ENCODE measurements around the gene CTDP1.
"Not testable (repeated sequence)": the region's sequence is repeated elsewhere in the genome, so short reads cannot be mapped to it uniquely, and the experiment has no call there.

The CTDP1 gene

DNA sequence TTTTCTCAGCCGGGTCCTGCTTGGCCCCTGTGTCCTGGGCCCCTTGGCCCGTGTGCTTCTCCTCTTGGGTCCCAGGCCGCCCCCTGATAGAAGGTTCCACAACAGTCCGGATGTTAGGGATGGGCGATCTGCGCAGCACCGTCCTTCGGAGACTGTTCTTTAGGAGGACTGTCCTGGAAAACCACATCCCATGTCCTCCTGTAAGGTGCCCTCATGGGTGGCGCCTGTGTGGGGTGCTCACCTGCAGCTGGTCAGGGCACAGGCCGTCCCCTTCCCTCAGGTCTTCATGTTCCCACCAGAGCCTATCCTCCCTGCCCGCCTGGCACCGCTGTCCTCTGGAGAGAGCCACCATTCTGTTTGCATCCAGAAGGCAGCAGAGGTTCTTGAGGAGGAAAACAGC, 50.0 kb downstream of the CTDP1 start:
- DNase-seq: no peak

DNA sequence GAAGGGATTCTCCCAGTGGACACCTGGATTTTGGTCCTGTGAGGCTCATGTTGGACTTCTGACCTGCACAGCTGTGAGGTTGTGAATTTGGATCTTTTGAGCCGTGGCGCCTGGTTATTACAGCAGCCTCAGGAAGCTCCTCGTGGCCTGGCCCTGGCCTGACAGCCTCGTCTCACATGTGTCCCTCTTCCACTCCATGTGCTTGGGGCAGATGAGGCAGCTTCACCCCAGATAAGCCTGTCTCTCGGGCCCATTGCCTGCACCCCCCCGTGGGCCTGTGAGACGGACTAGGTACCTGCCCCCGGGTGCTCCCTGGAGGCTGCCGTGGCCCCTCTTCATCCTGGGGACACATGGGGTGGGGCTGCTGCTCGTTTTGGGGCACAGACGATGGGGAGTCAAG, 51.2 kb downstream of the CTDP1 start:
- DNase-seq: no peak

DNA sequence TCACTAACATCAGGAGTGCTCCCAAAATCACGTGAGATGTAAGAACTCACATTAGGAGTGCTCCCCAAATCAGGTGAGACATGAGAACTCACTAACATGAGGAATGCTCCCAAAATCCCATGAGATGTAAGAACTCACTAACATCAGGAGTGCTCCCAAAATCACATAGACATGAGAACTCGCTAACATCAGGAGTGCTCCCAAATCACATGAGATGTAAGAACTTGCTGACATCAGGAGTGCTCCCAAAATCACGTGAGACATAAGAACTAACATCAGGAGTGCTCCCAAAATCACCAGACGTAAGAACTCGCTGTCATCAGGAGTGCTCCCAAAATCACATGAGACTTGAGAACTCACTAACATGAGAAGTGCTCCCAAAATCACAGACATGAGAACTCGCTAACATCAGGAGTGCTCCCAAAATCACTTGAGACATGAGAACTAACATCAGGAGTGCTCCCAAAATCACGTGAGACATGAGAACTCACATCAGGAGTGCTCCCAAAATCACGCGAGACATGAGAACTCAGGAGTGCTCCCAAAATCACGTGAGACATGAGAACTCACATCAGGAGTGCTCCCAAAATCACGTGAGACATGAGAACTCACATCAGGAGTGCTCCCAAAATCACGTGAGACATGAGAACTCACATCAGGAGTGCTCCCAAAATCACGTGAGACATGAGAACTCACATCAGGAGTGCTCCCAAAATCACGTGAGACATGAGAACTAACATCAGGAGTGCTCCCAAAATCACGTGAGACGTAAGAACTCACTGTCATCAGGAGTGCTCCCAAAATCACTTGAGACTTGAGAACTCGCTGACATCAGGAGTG, 52.5 kb downstream of the CTDP1 start:
- DNase-seq: not testable (repeated sequence)

DNA sequence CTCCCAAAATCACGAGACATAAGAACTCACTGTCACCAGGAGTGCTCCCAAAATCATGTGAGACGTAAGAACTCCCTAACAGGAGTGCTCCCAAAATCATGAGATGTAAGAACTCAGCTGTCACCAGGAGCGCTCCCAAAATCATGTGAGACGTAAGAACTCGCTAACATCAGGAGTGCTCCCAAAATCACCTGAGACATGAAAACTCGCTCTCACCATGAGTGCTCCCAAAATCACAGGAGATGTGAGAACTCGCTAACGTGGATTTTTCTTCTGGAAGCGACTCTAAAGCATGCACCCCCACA, 53.1 kb downstream of the CTDP1 start:
- DNase-seq: no peak

DNA sequence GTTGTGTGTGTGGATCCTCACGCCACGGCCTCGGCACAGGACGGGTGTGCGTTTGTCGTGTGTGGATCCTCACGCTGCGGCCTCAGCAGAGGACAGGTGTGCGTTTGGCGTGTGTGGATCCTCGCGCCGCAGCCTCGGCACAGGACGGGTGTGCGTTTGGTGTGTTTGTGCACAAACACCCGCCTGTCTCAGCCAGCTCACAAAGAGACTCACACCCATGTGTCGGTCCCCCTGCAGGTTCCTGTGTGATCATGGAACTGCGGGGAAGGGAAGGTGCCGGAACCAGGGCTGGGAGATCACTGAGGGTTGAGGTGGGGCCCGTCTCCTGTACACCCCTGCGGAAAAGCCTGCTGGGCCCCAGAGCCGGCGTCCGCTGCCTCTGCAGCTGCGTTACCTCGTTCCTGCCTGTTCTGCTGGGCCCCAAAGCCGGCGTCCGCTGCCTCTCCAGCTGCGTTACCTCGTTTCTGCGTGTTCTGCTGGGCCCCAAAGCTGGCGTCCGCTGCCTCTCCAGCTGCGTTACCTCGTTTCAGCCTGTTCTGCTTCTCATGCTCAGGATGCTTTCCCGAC, 53.6 kb downstream of the CTDP1 start:
- DNase-seq: no peak

DNA sequence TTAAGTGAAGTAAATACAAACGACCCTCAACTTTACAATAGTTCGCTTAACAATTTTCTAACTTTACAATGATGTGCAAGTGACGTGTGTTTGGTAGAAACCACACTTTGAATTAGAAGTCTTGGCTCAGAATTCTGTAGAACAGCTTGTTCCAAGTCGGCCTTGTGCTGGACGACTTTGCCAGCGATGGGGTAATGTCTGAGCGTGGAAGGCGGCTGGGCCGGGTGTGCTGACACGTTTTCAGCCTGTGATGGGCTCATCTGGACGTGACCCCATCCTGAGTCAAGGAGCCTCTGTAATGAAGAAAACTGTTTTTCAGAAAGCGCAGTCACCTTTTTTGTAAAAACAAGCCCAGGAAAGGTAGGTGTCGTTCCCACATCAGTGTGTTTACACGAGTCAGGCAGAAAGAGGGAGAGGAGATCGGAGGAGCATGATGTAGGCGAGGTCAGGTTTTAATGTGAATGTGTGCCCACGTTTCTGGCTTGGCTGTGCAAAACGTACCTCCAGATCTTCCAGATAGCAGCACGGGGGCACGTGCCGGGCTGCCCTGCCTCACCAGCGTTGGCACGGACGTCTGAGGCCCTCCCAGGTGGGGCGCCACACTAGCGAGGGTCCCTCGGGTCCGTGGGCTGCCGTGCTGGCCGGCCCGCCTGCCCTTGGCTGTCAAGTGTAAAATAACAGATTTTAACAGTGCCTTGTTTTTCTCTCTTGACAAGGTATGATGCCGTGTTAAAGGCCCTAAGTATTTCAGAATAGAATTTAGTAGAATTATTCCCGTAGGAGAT, 54.6 kb downstream of the CTDP1 start:
- DNase-seq: no peak

DNA sequence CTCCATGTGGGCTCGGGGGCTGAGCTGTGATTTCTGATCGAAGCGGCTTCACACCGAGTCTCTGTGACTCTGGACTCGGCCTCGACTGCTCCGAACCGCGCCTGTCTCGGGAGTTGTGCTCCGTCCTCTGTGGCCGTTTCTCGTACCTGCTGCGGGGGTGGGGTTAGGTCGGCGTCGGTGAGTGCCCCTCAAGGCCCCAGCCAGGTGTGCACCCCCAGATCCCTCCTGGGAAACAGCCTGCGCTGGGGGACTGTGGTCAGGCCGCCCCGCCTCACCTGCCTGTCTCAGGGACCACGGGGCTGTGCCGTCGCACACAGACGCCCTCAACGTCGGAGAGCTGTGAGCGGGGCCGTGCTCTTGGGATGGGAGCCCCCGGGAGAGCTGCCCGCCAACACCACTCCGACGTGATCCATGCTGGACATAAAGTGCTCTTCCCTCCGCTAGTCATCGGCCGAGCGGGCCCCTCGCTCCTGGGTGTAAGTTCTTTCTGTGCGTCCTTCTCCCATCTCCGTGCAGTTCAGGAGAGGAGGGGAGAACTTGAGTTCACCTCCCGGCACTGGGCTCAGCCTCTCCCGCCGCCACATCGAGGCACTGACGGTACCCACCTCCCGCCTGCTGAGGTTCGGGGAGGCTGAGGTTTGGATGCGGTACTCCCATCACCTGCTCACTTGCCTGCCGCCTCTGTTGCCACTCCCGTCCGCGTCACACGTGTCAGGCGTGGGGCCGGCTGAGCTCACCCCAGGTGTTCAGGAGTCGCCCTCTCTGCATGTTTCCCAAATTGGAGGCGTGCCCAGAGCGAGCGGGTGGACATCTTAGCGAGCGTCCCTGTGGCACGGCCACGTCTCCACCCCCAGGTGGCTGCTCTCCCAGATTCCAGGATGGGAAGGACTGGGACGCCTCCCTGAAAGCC, 55.7 kb downstream of the CTDP1 start:
- DNase-seq: no peak

DNA sequence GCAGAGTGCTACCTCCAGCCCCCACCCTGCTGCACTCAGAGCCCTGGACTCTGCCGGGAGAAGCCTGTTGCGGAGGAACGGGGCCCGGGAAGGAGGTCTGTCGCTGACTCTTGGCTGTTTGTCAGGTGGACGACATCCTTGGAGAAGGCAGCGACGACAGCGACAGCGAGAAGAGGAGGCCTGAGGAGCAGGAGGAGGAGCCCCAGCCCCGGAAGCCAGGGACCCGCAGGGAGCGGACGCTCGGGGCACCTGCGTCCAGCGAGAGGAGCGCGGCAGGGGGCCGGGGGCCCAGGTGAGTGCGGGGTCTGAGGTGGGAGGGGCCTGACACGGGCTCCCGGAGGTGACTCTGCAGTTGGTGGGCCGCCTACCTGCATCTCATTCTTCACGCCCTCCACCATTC, 56.6 kb downstream of the CTDP1 start:
- DNase-seq: no peak

DNA sequence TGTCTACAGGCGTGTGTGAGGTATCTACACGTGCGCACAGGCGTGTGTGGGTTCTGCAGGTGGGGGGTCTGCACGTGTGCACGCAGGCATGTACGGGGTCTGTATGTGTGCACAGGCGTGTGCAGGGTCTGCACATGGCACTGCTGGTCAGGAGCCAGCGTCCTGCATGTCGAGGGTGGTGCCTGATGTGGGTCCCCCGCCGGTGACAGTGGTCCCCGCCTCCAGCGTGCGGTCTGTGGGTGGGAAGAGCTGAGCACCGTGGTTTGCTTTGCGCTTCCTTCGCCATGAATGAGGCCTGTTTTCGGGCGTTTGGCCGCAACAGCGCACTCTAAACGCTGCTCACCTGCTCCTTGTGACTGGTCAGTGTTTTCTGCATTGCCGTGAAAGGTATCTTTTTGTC, 57.2 kb downstream of the CTDP1 start:
- DNase-seq: no peak

DNA sequence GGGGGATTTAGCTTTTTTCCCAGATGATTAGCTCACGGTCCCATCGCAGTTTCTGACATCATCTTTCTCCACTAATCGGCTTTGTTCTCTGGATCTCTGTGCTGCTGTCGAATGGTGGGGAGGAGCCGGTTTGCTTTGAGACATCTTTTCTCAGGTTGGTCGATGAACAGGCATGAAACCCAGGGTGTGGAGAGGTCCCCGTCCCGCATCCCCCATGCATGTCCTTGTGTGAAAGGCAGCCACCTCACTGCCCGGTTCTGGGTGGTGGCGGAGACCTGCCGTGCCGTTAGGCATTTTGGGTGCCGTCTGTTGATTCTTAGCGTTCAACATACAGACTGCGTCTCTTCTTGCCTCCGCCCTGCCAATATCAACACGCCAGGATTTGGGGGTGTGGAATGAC, 57.8 kb downstream of the CTDP1 start:
- DNase-seq: no peak

DNA sequence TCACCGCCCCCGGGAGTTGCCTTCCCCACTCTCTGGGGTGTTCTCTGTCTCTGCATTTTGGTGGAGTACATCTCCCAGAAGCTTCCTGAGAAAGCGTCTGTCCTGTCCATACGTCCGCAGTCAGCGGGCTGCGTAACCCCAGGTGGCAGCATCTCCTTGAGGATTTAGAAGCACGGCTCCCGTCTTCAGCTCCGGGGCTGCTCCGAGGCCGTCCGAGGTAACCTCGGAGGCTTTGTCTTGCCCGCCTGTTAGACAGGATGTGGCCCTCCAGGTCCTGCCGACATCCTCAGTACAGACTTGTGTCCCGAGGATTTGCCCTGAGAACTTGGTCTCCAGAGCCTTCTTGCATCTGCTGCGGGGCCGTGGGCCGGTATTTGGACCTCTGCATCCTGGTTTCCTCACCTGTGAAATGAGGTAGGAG, 58.4 kb downstream of the CTDP1 start:
- no peak for DNase-seq

DNA sequence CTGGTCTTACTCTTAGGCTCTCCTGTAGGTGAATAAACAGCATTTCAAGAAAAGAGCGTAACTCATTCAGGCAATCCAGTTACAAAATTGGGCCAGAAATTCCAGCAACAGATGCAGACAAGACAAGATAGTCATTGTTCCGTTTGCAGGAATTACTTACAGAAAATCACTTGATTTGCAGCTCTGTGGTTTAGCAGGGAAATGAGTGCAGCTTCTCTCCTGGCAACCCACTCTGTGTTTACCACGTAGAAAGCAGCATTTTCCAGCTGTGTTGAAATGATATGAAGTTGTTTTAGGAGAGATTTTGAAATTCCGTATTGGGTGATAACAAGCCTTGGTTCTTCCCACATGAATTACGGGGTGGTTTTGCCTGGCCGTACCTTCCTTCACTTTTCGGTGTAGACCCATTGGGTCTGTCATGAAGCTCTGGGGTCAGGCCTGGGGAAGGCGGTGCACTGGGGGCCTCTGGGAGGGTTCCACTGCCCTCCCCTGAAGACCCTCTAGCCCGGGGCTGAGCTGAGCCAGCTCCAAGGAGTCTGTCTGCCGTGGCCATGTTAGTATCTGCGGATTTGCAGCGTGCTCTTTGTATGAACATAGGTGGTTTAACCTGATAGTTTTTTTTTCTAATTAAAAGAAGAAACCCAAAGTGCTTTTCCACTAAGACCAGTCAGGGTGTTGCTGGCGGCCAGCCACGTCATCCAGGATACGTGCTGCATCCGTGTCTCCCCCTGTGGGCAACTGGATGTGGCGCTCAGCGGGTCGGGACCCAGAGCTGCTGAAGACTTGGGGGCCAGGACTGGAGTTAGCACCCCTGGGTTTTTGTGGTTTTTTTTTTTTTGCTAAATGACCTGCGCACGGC, 59.2 kb downstream of the CTDP1 start:
- no peak for DNase-seq

DNA sequence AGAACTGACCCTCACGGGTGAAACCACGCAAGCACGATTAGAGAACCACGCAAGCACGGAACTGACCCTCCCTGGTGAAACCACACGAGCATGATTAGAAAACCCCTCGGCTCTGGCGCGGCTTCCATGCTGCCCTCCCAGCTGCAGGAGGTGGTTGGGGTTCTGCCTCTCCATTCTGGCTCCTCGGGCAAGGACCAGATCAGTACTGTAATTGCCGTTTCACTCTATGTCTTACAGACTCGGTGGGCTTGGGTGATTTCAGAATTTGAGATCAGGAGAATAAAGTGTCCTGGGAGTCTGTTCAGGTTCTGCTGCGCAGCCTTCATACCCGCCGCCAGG, 59.8 kb downstream of the CTDP1 start:
- no peak for DNase-seq

DNA sequence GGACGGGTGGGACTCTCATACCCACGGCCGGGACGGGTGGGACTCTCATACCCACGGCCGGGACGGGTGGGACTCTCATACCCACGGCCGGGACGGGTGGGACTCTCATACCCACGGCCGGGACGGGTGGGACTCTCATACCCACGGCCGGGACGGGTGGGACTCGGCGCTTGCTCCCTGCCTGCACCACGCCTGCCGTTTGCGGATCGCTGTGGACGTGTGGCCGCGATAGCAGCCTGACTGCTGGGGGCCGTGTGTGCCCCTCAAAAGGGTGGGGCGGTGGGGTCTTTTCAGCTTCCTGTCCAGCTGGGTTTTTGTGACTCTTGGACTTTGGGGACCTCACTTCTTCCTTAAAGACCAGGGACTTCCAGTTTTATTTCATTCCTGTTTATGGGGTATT, 60.4 kb downstream of the CTDP1 start:
- not testable (repeated sequence) for DNase-seq

DNA sequence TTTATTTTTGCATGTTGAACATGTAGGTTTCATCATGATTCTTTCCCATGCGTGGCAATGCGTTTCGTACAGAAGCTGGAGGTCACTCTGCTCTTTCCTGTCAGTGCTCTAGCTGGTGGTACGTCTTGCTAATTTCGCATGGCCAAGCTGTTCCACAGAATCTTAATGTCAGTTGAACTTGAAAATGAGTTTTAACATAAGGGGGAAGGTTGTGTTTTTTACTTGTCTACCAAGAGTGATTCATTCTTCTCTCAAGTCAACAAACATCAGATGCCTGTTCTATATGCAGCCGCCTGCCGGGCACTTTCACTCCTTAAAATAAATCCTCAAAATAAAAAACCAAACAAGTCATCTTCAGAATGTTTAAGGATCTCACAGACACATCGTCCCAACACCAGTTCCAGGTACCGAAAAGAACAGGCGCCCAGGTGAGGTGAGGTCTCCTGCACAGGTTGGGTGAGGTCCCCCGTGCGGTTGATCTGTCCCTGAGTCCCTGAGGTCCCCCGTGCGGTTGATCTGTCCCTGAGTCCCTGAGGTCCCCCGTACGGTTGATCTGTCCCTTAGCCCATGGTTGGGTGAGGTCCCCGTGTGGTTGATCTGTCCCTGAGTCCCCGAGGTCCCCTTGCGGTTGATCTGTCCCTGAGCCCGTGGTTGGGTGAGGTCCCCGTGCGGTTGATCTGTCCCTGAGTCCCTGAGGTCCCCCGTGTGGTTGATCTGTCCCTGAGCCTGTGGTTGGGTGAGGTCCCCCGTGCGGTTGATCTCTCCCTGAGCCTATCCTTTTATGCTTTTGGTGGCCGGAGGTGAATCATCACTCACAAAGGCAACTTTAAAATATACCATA, 61.1 kb downstream of the CTDP1 start:
- no peak for DNase-seq

DNA sequence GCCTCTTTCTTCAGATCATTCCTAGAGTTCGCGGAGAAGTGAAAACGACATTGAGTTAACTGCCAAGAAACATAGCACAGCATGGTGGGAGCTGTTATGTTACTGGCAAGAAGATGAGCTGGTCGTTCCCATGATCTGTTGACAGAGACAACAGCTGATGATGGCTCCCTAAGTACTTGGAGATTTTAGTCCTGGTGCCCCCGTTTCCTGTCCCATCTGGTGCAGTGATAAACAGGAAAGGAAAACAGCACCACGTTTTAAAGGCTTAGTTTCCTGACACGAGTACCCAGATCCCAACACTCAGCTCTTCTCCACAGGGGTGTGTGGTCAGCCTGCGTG, 61.7 kb downstream of the CTDP1 start:
- no peak for DNase-seq

DNA sequence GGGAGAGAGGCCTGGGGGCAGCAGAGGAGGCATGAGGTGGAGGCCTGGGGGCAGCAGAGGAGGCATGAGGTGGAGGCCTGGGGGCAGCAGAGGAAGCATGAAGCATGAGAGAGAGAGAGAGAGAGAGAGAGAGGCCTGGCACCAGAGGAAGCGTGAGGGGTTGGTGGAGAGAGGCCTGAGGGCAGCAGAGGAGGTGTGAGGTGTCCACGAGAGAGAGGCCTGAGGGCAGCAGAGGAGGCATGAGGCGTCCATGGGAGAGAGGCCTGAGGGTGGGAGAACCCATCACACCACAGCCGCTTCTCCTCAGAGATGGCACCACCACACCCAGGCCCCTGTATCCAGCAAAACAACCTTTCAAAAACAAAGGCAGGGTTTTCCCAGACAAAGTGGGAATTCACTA, 62.5 kb downstream of the CTDP1 start:
- DNase-seq: no peak

DNA sequence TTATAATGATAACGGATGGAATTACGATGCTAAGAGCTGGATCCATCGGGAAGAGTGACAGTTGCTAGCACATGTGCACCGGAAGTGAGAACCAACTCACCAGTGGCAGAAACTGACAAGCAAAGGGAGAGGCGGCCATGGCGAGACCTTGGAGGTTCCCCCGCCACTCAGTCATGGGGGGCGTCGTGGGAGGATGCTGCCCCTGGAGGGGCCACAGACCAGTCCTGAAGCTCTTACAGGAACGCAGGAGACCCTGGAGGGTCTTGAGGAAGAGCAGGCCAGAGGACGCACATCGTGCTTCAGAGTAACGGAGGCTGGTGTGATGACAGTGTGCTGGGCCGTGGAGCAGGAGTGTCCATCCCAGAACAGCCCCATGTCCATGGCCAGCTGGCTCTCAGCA, 65.0 kb downstream of the CTDP1 start:
- DNase-seq: no peak

DNA sequence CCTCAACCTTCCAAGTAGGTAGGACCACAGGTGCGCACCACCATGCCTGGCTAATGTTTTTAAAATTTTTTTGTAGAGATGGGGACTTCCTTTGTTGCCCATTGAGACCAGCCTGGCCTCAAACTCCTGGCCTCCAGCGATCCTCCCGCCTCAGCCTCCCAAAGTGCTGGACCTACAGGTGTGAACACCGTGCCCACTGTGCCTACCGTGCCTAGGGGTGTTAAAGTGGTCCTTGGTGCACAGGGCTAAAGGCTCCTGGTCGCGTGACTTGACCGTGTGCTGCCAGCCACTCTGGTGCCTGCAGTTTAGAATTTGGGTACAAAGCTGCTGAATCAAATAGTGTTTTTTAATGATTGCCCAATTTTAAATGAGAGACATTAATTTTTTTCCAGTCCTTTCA, 67.1 kb downstream of the CTDP1 start:
- no peak for DNase-seq

DNA sequence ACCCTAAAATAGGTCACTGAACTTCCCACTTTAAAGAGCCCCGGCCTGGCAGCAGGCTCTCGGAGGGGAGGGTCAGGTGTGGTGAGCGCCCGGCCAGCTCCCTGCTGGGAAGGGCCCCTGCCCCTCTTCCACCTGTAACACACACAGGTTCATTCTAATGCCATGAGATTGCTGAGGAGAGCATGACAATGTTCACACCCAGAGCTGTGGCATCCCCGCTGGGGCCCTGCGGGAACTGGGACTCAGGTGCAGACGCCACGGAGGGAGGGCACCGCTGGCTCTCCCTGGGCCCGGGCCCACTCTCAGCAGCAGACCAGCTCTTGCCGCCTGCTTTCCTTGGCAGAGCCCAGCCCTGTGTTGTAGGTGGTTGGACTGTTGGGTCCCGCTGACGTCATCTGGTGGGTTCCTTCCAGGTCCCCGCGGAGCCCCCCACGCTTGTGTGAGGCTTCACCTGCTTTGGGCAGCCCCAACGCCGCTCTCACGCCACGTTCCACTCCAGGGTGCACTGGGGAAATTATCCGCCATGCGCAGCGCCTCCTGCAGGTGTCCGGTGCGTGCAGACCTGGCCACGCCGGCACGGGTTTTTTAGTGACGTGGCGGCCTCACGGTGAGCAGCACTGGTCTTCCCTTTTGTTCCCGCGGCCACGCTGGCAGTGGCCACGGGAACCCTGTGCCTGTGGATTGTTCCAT, 67.7 kb downstream of the CTDP1 start:
- DNase-seq: no peak
